Subcutaneous abdominal adipose tissue (tissue), 5 donors: ENCODE measurements around the gene ELAVL3.
"Not testable (repeated sequence)": the region's sequence is repeated elsewhere in the genome, so short reads cannot be mapped to it uniquely, and the experiment has no call there.

Source experiments
- H3K27ac ChIP-seq: one replicate; pipeline ENCODE4 v1.7.0; 2013; ENCODE audit warnings: low read depth, mild to moderate bottlenecking, inconsistent platforms, low read length, moderate library complexity
- H3K27me3 ChIP-seq, 5 donors: one replicate each; pipeline ENCODE4 v1.7.0; 2013; ENCODE audit warnings: low read length in 5 of 5, inconsistent platforms in 1 of 5; ENCODE audit not compliant: control insufficient read depth in 5 of 5, insufficient read depth in 4 of 5
- H3K36me3 ChIP-seq, 5 donors: one replicate each; pipeline ENCODE4 v1.7.0; 2013; ENCODE audit warnings: low read length in 5 of 5; ENCODE audit not compliant: control insufficient read depth in 5 of 5, insufficient read depth in 5 of 5
- H3K4me1 ChIP-seq, 5 donors: one replicate each; pipeline ENCODE4 v1.7.0; 2013; ENCODE audit warnings: low read length in 5 of 5, mild to moderate bottlenecking in 3 of 5, moderate library complexity in 1 of 5; ENCODE audit not compliant: control insufficient read depth in 5 of 5, insufficient read depth in 5 of 5
- H3K4me3 ChIP-seq, 5 donors: one replicate each; pipeline ENCODE4 v1.7.0; 2013; ENCODE audit warnings: low read length in 5 of 5, low read depth in 1 of 5
- H3K9ac ChIP-seq, 5 donors: one replicate each; pipeline ENCODE4 v1.7.0; 2013; ENCODE audit warnings: low read length in 5 of 5, mild to moderate bottlenecking in 4 of 5, moderate library complexity in 3 of 5
- H3K9me3 ChIP-seq, 5 donors: one replicate each; pipeline ENCODE4 v1.7.0; 2013; ENCODE audit warnings: low read length in 5 of 5; ENCODE audit not compliant: control insufficient read depth in 5 of 5
- donor health status: healthy.
- donor health status: healthy.
- donor health status: healthy.
- donor health status: healthy.
- donor health status: healthy.

Gene ELAVL3

DNA sequence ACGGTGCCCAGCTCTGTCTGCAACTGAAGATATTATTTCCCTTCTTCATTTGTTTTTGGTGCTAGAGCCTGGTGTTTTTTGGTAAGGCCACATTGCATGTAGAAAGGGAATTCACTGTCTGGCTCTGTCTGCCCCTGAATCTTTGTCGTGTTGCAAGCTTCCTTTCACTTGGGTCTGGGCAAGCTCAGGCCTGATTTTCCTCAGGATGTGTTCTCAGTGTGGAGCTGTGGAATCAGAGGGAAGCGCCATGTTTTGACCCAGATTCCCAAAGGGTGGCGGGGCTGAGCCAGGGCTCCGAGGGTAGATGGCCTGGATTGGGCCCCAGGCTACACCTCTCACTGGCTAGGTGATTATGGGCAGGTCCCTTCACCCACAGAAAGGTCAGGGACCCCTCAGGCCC is 36.8 kb downstream of the ELAVL3 start:
- Histone ChIP-seq H3K9ac (peak overlapping the region in 1 of 5 donors; percentile 14), H3K4me1 (no peaks in the 10 kb centered on the region), H3K9me3 (no peaks in the 10 kb centered on the region), H3K36me3 (peaks cover 0 to 79% (median 75%) of the 10 kb centered on the region in 5 donors), H3K4me3 (no peak overlapping the region), H3K27ac (no peak overlapping the region), H3K27me3 (no peaks in the 10 kb centered on the region)

DNA sequence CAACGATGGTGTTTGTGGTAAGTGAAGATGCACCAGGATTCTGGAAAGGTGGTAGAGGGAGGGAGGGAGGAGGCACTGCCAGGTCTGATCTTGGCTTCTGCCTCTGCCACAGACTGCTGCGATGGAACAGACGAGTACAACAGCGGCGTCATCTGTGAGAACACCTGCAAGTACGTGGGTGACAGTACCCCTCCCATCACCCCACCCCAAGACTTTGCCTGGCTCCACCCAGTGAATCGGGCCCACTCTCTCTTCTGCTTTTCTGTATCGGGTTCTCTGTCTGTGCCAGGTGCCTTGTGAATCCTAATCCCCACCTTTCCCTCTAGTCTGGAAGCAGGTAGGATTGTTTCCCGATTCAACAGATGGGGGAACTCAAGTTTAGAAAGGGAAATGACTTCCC is 42.9 kb downstream of the ELAVL3 start:
- Histone ChIP-seq H3K4me1 (peaks cover 8 to 20% (median 18%) of the 10 kb centered on the region in 5 donors), H3K36me3 (peaks cover 0 to 49% (median 39%) of the 10 kb centered on the region in 5 donors), H3K27me3 (no peaks in the 10 kb centered on the region), H3K4me3 (no peak overlapping the region), H3K9ac (no peak overlapping the region), H3K9me3 (no peaks in the 10 kb centered on the region), H3K27ac (no peak overlapping the region)

DNA sequence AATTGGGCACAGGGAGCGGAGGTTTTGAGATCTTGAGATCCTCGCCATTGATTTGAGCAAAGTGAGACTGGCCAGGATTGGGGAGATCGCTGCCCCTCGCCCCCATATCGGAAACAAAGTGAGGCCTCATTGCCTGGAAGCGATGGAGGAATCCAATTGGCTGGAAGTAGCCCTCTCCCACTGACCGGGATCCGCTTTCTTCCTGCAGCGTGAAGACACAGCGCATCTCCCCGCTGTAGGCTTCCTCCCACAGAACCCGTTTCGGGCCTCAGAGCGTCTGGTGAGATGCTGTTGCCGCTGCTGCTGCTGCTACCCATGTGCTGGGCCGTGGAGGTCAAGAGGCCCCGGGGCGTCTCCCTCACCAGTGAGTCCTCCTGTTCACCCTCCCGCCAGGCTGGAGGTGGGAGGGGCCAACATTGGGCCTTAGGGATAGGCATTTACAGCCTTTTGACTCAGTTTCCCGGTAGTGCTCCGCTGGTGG is 45.0 kb downstream of the ELAVL3 start:
- H3K27me3 ChIP-seq = no peaks in the 10 kb centered on the region
- H3K27ac ChIP-seq = peak overlapping the region; percentile 70
- H3K36me3 ChIP-seq = peaks cover 0 to 31% (median 19%) of the 10 kb centered on the region in 5 donors
- no peaks in the 10 kb centered on the region for H3K9me3 ChIP-seq
- peak overlapping the region; percentile 66 to 90 (median 87) for H3K9ac ChIP-seq
- H3K4me3 ChIP-seq = peak overlapping the region; percentile 80 to 99 (median 96)
- peaks cover 8 to 20% (median 18%) of the 10 kb centered on the region in 5 donors for H3K4me1 ChIP-seq

DNA sequence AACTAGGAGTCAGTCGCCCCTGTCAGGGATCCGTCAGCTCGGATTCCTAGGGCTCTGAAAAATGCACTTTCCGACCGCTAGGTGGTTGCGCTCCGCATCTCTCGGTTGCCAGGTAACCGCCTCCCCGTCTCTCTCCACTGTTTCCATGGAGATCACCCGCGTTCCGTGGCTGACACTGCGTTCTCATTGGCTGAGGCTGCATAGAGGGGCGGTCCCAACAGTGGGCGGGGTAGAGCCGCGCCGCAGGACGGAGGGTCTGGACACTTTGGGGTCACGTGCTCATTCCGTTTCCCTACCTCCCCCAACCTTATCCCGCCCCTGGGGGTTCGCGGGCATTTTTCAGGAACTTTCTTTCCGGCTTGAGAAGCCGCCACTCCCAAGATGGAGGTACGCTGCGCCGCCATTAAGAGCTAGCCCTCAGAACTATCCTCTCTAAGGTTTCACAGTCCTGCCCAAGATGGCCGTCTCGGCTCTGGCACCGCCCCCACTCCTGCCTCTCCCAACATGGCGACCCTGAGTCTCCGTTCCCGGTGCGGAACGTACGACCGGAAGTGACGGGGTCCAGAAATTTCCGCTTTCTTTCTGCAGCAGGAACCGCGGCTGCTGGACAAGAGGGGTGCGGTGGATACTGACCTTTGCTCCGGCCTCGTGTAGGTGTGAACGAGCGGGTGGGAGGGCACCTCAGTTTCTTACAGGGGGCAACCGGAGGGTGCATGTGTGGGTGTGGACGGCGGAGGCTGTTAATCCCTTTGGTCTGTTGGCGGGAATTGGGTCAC is 45.6 kb downstream of the ELAVL3 start, which contains the start of the genes ODAD3 and PRKCSH:
TSS of gene ODAD3 (minus strand) at position 65 of the 776 bp plus-strand sequence. CDS start 105 bp downstream, outside the sequence.
TSS of gene PRKCSH (plus strand) at position 579 of the 776 bp plus-strand sequence. CDS start 483 bp downstream, outside the sequence.
- Histone ChIP-seq H3K4me1 (peaks cover 8 to 20% (median 18%) of the 10 kb centered on the region in 5 donors), H3K27ac (peak within 1 kb of the TSS; percentile 70), H3K9me3 (no peaks in the 10 kb centered on the region), H3K9ac (peak within 1 kb of the TSS; percentile 66 to 90 (median 87)), H3K4me3 (peak within 1 kb of the TSS; percentile 80 to 99 (median 96)), H3K36me3 (peaks cover 0 to 27% (median 16%) of the 10 kb centered on the region in 5 donors), H3K27me3 (no peaks in the 10 kb centered on the region)

DNA sequence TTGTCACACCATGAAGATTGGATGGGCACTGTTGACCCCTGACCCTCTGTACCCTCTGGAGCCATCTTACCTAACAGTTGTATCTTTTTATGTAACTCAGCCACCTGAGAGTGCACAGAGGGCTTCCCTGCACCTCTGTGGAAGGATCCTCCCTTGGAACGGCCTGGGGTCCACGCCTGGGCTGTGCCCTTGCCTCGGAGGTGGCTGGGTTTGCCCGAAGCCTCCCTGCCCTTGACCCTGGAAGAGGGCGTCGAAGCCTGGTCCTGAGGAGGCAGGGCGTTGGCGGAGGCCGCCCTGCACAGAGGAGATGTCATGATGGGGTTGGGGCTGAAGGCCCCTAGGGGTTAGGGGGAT is 46.2 kb downstream of the ELAVL3 start:
- Histone ChIP-seq H3K27ac (no peak overlapping the region), H3K9me3 (no peaks in the 10 kb centered on the region), H3K36me3 (peaks cover 0 to 23% (median 13%) of the 10 kb centered on the region in 5 donors), H3K27me3 (no peaks in the 10 kb centered on the region), H3K9ac (peak overlapping the region in 4 of 5 donors; percentile 21 to 89 (median 54)), H3K4me1 (peaks cover 8 to 20% (median 18%) of the 10 kb centered on the region in 5 donors), H3K4me3 (peak overlapping the region; percentile 27 to 99 (median 82))

DNA sequence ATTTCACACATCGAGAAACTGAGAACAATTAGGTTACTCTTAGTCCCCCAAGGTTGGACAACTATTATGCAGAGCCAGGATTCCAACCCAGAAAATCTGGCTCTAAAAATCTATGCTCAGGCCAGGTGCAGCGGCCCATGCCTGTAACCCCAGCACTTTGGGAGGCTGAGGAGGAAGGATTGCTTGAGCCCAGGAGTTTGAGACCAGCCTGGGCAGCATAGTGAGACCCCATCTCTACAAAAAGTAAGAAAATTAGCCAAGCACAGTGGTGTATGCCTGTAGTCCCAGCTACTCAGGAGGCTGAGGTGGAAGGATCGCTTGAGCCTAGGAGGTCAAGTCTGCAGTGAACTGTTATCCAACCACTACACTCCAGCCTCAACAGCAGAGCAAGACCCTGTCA is 47.3 kb downstream of the ELAVL3 start:
- not testable (repeated sequence) for H3K9me3 ChIP-seq, H3K27me3 ChIP-seq, H3K4me3 ChIP-seq, H3K27ac ChIP-seq, H3K9ac ChIP-seq
- H3K4me1 ChIP-seq = peaks cover 8 to 20% (median 18%) of the 10 kb centered on the region in 5 donors
- peaks cover 0 to 16% (median 10%) of the 10 kb centered on the region in 5 donors for H3K36me3 ChIP-seq

DNA sequence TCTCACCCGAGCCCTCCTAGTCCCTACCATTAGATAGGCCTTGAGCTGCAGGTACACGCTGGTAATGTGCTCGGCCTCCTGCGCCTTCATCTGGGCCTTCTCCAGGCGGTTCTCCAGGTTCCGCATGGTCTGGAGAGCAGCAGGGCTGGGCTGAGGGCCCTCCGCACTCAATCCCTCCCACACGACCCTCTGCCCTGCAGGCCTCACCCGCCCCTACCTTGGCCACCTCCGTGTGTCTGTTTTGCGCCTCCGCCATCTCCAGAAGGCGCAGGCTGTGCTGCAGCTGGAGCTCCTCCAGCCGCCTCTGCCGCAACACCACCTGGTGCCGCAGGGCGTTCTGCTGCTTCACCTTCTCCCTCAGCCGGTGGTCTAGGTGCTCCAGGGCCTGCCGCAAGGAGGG is 54.2 kb downstream of the ELAVL3 start:
- peaks cover 13 to 21% (median 16%) of the 10 kb centered on the region in 5 donors for H3K27me3 ChIP-seq
- H3K4me3 ChIP-seq = no peak overlapping the region
- H3K9me3 ChIP-seq = no peaks in the 10 kb centered on the region
- peaks cover 0 to 14% (median 13%) of the 10 kb centered on the region in 5 donors for H3K4me1 ChIP-seq
- H3K36me3 ChIP-seq = no peaks in the 10 kb centered on the region
- H3K9ac ChIP-seq = no peak overlapping the region
- H3K27ac ChIP-seq = no peak overlapping the region

DNA sequence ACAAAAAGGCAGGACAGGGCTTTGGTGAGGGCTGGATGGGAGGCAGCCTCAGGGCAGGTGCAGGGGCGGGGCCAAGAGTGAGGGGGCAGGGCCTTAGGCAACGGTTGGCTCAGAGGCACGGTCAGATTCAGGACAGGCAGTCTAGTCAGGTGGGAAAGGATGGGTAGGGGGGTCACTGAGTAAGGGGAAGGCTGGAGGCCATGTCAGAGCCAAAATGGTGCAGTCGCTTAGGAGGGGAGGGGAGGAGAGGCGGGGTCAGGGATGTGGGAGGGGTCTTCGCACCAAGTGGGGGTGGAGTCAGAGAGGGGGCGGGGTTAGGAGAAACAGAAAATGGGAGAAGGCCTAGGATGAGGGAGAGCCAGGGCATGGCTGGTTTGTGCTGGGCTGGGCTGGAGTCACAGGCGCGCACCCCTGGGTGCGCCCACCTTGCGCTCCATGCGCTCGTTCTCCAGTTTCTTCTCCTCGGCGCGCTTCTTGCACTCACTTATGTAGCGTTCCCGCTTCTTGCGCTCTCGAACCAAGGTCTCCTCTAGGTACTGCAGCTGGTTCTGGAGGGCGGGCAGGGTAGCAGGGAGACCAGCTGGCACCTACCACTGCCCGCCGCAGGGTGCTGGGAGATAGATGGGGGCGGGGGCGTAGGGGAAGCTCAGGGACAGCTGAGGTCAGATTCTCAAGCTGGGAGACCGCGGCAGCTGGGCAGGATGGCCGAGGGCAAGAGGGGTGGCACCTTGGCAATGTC is 55.0 kb downstream of the ELAVL3 start:
- Histone ChIP-seq H3K9me3 (no peaks in the 10 kb centered on the region), H3K4me3 (no peak overlapping the region), H3K4me1 (peaks cover 0 to 22% (median 20%) of the 10 kb centered on the region in 5 donors), H3K27ac (no peak overlapping the region), H3K36me3 (no peaks in the 10 kb centered on the region), H3K27me3 (peaks cover 13 to 29% (median 24%) of the 10 kb centered on the region in 5 donors), H3K9ac (no peak overlapping the region)

DNA sequence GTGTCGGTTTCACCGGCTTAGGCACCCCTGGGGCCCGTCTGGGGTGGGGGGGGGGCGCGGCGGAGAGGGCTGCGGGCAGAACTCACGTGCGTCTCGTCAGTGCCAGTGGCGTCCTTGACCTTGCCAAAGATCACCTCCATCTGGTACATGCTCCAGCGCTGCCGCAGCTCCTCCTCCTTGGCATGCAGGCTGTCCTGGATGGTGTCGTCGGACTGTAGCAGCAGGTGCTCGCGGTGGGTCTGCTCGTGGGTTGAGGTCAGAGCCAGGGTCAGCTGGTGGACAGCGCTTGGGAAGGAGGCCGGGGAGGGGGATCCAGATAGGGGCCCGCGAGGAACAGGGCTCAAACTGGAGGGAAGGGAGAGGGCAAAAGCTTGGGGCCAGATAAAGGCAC is 57.1 kb downstream of the ELAVL3 start:
- Histone ChIP-seq H3K27ac (no peak overlapping the region), H3K9me3 (no peaks in the 10 kb centered on the region), H3K4me1 (peaks cover 0 to 38% (median 36%) of the 10 kb centered on the region in 5 donors), H3K36me3 (no peaks in the 10 kb centered on the region), H3K27me3 (peaks cover 13 to 37% (median 28%) of the 10 kb centered on the region in 5 donors), H3K4me3 (no peak overlapping the region), H3K9ac (no peak overlapping the region)
